Retina (tissue), 1 donor: ENCODE measurements around the gene TNFRSF11A.

Experiments used
- DNase-seq: peaks from one replicate; pipeline ENCODE4 v3.0.0-alpha.2; 2016

The TNFRSF11A gene

DNA sequence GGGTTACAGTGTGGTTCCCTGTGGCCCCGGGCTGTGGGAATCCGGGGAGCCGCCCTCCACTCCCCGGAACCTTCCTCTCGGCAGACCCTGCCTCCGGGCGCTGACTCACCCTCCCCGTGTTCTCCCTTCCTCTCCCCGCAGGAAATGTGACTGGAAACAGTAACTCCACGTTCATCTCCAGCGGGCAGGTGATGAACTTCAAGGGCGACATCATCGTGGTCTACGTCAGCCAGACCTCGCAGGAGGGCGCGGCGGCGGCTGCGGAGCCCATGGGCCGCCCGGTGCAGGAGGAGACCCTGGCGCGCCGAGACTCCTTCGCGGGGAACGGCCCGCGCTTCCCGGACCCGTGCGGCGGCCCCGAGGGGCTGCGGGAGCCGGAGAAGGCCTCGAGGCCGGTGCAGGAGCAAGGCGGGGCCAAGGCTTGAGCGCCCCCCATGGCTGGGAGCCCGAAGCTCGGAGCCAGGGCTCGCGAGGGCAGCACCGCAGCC, 59.5 kb downstream of the TNFRSF11A start:
- DNase-seq: peak; percentile 25

DNA sequence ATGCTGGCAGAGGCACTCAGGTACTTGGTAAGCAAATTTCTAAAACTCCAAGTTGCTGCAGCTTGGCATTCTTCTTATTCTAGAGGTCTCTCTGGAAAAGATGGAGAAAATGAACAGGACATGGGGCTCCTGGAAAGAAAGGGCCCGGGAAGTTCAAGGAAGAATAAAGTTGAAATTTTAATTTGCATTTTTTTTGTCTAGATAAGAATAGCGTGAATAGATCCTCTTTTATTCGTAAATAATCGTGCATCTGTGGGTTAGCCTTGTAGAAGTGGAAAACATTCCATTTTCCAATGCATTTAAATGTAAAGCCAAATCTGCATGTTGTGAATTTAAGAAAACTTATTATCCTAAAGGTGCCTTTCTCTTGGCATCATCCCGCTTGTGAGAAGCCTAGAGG, 61.0 kb downstream of the TNFRSF11A start:
- DNase-seq: no peak

DNA sequence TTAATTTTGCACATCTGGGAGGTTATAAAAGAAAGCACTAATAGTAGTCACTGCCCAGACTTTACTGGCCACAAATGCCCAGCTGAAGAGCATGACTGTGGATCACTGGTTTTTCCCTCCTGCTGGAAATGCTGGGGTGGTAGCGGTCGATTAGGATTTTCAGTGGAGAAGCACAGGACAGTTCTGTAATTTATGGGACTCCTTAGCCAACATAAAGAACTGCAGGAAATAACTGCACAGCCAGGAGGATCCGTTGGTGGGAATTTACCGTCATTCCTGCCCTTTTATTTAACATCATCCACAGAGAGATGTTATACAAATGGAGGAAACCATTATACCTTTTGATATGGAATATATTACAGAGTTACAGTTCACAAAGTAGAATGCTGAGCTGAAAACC, 61.5 kb downstream of the TNFRSF11A start:
- DNase-seq: no peak

DNA sequence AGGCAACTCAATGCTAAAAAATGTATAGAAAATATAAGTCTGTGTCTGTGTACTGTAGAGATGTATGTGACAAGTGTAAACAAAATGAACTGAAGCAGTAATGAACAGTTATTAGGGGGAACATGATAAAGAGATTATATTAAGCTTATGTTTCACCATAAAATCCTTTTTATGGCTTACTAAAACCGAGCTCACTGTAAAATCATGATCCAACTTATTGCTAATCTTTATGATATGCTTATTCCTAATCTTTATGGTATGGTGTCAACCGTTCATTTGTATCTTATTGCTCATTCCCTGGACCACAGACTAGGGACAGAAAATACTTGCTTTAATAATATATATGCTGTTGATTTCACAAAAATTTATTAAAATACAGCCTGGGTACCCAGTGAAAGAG, 62.1 kb downstream of the TNFRSF11A start:
- no peak for DNase-seq

DNA sequence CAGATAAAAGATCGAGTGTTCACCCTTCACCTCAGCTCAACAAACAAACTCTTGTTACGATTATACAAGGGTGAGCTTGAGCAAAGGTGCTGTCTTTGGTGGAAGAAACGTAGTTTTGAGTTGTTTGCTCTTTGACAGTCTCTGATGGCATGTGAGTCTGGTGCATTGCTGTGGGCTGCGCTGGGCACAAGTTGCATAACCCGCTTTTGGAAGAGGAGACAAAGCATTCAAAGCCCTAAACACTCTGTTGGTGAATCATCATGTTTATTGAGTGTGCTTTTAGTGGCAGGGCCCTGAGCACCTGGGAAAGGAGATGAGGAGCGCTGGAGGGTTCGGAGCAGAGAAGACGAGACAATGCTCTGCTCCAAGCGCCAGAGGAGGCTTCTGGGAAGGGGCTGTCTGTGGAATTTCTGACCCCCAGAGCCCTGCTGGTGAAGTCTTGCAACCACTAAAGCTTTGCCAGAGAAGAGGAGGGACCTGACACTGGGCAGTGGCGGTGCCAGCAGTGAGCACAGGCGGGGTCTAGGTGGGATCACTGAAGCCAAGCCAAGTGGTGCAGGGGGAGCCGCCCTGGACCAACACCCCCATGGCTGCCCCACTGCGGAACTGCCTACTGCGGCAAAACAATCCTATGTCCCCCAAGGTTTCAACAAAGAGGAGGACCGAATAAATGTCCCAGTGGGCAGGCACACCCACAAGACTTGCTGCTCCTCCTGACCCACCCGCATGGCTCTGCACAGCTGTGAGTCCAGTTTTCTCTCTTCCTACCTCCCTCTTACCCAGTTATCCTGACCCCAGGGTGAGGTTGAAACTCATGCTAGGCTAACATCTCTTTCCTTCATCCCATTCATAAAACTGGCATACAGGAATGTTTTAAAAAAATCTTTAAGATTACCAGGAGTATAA, 64.0 kb downstream of the TNFRSF11A start:
- no peak for DNase-seq

DNA sequence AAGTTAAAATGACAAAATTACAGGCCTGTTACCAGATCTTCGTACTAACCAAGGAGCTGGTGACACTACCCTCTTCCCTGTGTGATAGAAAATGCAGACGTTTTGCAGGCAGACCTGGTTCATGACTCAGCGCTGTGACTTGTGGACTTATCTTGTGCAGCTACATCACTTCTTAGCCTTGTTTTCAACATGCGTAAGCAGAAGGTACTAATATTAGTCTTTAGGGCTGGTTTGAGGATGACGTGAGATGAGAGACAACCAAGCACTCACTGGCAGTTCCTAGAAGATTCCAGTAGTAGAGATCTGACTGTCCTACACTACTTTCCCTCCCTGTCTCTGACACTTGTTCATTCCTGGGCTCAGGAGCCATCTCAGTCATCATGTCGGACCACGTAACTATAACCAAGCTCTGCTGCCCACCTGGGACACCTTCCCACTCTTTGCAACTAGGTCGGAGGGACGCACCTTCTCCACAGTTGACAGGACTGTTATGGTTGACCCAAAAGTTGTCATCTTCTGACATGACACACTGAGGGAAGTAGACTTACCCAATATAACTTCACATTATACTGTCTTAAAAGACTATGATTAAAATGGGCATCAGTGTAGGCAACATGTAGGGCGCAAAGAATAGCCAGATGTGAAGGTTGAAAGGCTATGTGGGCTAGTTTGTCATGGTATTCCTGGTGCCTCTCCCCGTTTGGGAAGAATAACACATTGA, 64.8 kb downstream of the TNFRSF11A start:
- DNase-seq: no peak

DNA sequence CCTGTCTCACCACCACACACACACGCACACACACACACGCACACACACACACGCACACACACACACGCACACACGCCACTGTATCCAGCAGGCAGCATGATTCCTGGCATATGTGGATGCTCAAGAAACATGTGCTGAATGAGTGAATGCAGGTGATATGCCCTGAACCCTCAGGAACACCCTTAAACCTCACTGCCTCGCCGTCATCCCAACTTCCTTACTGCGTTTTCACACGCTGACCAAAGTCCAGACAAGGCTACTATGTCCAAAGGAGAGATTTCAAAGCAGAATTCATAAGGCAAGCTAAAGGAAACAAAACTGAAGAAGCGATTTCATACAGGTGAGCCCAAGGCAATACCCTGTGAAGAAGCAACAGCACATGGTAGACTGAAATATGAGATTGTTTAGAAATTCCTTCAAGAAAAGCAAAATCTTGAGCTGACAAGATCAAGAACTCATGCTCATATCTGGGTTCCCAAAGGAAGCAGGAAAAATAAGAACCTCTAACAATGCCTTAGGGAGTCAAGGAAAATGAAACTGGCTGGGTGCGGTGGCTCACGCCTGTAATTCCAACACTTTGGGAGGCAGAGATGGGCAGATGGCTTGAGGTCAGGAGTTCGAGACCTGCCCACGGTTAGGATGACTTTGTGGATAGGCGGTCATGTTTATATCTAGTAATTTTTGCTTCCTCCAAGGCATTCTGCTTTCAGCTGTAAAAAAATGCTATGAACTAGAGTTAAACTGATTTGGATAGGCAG, 69.1 kb downstream of the TNFRSF11A start:
- no peak for DNase-seq

DNA sequence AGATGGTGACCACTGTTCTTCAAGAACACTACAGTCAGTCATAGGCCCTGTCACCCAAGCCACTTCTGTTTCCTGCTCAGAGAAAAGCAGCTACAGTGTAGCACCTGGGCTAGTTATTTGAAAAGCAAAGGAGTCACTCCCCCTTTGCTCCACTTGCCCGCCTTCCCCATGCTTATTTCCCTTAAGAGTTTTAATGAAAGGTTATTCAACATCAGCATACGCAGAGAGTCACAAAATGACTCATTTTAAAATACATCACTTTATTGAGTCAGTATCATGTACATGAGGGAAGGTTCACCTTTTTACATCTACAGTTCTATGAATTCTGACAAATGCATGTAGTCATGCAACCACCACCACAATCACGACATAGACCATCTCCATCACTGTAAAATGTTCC, 71.3 kb downstream of the TNFRSF11A start:
- no peak for DNase-seq

DNA sequence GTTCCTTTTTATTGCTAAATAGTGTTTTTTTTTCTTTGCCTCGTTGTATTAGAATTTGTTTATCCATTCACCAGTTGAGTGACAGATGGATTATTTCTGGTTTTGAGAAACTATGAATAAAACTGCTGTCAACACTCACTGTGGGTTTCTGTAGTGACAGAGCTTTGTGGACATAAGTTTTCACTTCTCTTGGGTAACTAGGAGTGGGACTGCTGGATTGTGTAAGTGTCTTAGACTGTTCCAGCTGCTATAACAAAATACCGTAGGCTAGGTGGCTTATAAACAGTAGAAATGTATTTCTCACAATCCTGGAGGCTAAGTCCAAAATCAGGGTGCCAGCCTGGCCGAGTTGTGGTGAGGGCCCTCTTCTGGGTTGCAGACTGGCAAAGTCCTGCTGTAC, 71.9 kb downstream of the TNFRSF11A start:
- DNase-seq: no peak

DNA sequence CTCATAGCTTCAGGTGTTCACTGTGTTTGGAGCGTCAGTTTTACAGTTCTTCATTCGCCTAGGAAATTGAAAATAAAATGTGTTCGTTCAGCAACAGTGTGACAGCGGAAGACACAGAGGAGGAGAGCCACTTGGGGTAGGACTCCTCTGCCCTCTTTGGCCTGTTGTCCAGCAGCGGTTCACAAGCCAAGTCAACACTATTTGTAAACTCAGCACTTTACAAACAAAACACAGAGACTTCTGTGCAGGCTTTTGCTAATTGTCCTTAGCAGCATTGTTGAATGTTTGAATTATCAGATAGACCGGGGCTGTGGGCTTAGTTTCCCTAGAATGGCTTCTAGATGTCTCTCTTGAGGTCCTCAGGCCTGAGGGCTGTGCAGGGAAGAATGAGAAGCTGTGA, 73.2 kb downstream of the TNFRSF11A start:
- no peak for DNase-seq

DNA sequence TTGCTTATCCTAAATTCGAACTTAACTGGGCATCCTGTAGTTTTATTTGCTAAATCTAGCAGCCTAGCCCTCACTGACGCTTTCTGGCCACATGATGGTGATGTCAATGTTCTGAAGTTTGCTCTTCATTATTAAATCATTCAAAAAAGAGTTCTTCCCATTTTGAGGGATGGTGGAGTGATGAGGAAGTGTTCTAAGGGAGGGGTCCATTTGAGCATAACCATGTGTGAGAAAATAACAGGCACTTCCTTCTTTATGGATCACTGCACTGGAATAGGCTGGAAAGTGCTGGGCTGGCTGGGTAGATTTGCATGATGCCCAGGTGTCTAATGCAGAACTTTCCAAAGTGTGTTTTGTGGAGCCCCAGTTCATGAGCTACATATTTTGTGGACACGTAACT, 74.2 kb downstream of the TNFRSF11A start:
- DNase-seq: no peak

DNA sequence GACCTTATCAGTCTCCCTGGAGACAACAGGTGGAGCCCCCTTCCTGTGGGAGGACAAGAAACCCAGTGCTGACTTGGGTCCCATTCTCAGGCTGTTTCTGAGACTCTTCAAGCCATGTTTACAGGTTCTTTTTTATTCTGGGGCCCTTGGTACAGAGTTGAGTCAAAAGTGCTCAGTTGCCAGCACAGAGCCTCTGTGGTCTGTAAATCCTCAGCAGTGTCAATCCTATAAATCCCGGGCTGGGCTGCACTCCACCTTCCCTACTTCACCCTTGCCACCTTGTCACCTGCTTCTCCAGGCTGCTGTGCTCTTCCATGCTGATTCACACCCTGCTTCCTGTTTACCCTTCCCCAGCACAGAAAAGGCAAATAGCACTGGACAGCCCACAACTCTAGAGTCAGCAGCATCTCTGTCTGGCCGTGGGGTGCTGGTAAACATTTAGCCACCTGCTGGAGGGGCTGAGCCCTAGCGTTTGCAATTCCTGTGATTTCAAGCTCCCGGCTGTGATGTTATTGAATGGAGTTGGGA, 74.7 kb downstream of the TNFRSF11A start:
- no peak for DNase-seq

DNA sequence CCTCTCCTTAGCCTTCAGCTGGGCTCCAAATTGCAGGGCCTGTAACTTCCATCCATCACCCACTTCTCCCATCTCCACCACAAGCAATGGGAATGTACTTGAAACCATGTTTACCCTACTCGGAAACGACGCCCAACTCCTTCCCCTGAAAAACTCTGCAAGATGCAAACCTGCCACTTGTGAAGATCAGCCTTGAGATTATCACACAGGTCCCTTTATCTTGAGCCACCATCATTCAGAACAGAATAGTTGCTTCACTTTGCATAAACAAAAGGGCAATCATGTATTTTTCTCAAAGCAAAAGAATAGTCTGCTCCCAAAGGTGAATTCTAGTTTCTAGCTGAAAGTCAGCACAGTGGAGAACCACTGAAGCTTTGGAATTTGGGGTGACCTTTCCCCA, 75.8 kb downstream of the TNFRSF11A start:
- no peak for DNase-seq

DNA sequence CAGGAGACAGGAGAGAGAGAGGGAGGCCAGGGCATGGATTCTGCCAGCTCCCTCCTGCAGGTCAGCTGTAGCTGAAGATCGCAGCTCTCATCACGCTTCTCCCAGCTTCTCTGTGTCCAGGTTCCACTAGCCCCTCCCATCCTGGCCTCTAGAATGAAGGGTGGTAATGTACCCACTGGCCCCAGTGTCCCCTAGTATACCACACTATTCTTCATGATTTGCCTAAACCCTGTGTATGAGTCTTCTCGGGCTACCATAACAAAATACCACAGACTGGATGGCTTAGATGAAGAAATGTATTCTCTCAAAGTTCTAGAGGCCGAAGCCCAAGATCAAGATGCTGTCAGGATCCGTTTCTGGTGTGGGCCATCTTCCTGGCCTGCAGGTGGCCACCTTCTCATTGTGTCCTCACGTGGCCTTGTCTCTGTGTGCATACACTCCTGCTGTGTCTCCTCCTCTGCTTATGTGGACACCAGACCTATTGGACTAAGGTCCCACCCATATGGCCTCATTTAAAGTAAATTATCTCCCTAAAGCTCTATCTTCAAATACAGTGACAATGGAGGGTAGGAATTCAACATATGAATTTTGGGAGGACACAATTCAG, 77.3 kb downstream of the TNFRSF11A start:
- DNase-seq: no peak

DNA sequence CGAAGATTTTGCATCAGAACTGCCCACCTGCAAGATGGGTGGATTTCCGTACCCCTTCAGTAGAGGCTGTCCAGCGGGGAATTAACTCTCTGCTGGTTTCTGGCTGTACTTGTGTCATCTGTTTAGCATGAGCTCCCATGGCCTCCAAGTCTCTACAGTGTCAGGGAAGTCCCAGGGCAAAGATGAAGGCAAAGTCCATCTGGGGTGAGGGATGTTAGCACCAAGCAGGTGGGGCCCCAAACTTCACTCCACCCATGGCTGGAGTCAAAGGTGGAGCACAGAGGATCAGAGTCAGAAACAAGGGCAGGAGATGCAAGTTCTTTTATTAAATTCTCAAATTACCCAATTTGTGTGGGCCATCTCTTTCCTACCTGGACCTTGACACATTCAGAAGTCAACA, 78.0 kb downstream of the TNFRSF11A start:
- DNase-seq: no peak

DNA sequence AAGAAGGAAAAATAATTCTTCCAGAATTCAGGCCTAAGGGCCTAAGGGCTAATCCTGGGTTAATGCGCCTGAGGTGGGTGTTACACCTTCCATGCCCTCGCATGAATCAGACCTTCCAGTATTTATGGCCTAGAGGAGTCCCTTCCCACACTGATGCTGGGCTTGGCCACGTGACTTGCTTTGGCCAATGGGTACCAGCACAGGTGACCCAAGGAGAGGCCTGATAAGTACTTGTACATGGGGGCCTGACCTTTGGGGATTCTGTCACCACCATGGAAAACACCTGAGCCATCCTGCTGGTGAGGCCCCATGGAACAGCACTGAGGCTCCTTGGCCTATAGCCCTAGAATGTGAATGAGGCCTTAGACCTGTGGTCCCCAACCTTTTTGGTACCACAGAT, 79.8 kb downstream of the TNFRSF11A start:
- no peak for DNase-seq

DNA sequence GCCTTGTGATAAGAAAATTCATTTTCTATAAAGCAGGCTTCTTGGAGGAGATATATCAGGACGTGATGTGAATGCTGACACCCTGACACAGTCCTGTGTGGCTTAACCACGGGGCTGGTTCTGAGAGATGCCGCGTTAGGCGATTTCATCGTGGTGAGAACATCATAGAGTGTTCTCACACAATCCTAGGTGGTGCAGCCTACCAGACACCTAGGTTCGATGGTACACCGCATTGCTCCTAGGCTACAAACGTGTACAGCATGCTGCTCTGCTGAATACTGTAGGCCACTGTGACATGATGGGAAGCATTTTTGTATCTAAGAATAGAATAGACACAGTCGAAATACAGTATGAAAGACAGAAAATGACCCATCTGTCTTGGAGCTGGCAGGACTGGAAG, 82.5 kb downstream of the TNFRSF11A start:
- no peak for DNase-seq

DNA sequence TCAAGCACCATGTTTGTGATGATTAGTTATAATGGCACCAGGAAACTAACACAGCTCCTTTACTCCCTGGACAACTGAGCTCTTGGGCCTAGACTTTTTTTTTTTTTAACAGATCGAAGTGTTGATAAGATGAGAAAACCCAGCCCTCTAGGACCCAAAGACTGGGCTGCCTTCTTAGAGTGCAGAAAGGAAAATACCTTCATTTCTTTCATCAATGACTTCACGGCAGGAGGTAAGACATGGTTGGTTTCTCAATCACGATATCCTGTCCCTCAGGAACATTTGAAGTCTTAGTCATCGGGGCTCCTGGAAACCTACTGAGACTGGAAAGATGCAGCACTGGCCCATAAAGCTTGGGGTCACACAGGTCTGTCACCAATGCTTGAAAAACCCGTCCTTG, 84.7 kb downstream of the TNFRSF11A start:
- no peak for DNase-seq

DNA sequence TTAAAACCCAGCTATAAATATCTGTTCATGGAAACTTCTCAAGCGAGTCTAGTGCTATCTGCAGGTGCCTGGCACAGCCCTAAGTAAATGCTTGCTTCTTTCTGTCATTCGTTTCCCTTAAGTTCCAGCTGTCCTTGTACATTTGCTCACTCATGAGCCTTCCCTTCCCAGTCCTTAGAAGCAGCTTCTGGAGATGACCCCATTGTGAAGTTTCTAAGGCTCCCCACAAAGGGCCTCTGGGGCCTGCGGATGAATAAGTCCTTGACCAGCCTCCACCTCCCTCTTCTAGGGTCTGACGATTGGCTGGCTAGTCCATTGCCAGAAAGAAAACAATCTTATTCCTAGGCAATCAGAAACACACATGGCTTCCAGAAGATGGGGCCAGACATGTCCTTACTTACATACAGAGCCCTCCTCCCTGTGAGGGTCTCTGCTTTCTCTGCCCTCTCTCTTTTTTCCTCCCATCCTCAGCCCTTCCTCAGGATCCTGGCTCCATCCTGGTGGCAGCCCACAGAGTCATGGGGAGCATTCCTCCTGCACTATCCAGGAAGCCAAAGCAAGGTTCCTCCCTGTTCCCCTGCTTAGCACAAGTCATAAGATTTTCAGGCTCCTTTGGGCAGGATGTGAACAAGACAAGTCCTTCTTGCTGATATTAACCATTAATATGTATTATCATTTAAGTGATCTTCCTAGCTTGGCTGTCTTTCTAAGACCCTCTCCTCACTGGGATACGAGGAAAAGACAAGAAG, 87.3 kb downstream of the TNFRSF11A start:
- no peak for DNase-seq

DNA sequence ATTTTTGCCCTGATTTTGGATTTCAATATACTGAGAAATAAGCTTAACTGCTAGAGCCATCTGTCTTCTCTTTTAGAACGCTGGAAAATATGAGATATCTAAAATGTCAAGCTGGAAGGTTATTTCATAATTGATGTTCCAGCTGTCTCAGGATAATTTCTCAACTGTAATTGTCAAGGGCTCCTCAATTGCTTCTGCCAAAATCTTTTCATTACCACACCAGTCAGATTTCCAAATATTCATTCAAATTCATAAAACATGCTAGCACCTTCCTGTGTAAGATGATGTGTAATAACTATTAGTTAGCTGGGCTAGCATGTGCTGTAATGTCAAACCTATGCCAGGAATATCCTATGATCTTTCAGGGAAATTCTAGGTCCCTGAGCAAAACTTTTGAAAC, 88.1 kb downstream of the TNFRSF11A start:
- DNase-seq: no peak

DNA sequence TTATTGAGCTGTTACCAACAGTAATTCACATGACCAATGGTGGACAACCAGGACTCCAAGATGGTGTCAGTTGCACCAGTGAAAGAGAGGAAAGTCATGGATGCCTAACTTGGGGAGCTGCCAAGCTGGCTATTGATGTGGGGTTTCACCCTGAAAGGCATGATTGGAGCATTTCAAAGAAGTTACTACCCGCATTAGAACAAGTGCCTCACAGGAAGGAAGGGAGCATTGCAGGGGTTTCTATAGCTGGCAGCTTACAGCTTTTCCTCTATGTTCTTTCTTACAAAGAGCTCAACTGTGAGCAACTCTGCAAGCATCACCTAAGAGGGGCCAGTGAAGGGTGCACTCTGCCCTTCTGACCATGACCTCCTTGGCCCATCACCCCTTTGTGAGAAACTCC, 93.1 kb downstream of the TNFRSF11A start:
- no peak for DNase-seq

DNA sequence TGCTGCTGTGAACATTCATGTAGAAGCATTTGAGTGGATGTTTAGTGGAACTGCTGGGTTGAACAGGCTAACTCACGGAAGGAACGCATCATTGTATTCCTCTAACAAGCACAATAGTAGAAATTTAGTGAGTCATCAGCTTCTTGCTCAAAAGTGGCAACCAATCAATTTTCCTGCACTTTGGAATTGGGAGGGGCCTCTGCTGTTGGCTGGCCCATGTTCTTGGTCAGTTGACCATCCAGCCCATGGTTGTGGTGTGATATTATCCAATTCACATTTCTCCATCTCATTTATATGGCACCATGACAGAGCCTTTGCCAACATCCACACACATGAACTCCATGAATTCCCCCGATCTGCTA, 95.0 kb downstream of the TNFRSF11A start:
- no peak for DNase-seq
